Fibroblast of upper back skin (primary cell): Measurements from ENCODE around the gene TTC34.
"Not testable (repeated sequence)": the region's sequence is repeated elsewhere in the genome, so short reads cannot be mapped to it uniquely, and the experiment has no call there.

Experiments
- DNase-seq: peaks from one replicate; pipeline ENCODE4 v3.0.0-alpha.2; 2013

TTC34 gene

DNA sequence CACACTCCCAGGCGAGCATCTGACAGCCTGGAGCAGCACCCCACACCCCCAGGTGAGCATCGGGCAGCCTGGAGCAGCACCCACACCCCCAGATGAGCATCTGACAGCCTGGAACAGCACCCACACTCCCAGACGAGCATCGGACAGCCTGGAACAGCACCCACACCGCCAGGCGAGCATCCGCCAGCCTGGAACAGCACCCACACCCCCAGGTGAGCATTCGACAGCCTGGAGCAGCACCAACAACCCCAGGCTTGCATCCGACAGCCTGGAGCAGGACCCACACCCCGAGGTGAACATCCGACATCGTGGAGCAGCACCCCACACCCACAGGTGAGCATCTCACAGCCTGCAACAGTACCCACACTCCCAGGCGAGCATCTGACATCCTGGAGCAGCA lies 42.1 kb downstream of the TTC34 start:
- DNase-seq: not testable (repeated sequence)

DNA sequence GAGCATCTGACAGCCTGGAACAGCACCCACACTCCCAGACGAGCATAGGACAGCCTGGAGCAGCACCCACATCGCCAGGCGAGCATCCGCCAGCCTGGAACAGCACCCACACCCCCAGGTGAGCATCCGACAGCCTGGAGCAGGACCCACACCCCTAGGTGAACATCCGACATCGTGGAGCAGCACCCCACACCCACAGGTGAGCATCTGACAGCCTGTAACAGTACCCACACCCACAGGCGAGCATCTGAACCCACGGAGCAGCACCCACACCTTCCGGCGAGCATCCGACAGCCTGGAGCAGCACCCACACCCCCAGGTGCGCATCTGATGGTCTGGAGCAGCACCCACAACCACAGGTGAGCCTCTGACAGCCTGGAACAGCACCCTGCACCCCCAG lies 44.0 kb downstream of the TTC34 start:
- DNase-seq: not testable (repeated sequence)

GRCh38 chr1:2755426-2755825 lies 46.1 kb downstream of the TTC34 start:
- not testable (repeated sequence) for DNase-seq

DNA sequence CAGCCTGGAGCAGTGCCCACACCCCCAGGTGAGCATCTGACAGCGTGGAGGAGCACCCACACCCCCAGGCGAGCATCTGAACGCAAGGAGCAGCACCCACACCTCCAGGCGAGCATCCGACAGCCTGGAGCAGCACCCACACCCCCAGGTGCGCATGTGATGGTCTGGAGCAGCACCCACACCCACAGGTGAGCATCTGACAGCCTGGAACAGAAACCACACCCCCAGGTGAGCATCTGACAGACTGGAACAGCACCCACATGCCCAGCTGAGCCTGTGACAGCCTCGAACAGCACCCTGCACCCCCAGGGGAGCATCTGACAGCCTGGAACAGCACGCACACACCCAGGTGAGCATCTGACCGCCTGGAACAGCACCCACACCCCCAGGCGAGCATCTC lies 46.9 kb downstream of the TTC34 start:
- DNase-seq: not testable (repeated sequence)

- DNase-seq: not testable (repeated sequence)
These were observed 49.0 kb downstream of the TTC34 start for GRCh38 chr1:2752503-2752902.

- DNase-seq: not testable (repeated sequence)
These were observed 49.6 kb downstream of the TTC34 start for GRCh38 chr1:2751866-2752265.

- not testable (repeated sequence) for DNase-seq
These were observed 50.4 kb downstream of the TTC34 start for GRCh38 chr1:2750766-2751730.

- DNase-seq: not testable (repeated sequence)
These were observed 51.3 kb downstream of the TTC34 start for GRCh38 chr1:2750041-2750680.

DNA sequence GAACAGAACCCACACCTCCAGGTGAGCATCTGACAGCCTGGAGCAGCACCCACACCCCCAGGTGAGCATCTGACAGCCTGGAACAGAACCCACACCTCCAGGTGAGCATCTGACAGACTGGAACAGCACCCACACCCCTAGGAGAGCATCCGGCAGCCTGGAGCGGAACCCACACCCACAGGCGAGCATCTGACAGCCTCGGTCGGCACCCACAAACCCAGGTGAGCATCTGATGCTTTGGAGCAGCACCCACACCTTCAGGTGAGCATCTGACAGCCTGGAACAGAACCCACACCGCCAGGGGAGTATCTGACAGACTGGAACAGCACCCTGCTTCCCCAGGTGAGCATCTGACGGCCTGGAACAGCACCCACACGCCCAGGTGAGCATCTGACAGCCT lies 52.9 kb downstream of the TTC34 start:
- not testable (repeated sequence) for DNase-seq

DNA sequence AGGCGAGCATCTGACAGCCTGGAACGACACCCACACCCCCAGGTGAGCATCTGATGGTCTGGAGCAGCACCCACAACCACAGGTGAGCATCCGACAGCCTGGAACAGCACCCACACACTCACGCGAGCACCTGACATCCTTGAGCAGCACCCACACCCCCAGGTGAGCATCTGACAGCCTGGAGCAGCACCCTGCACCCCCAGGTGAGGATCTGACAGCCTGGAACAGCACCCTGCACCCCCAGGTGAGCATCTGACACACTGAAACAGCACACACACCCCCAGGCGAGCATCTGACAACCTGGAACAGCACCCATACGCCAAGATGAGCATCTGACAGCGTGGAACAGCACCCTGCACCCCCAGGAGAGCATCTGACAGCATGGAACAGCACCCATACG lies 106.7 kb downstream of the TTC34 start:
- not testable (repeated sequence) for DNase-seq

DNA sequence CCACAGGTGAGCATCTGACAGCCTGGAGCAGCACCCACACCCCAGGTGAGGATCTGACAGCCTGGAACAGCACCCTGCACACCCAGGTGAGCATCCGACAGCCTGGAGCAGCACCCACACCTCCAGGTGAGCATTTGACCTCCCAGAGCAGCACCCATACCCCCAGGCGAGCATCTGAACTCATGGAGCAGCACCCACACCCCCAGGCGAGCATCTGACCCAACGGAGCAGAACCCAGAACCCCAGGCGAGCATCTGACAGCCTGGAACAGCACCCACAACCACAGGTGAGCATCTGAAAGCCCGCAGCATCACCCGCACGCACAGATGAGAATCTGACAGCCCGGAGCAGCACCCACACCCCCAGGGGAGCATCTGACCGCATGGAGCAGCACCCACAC lies 111.3 kb downstream of the TTC34 start:
- DNase-seq: not testable (repeated sequence)

DNA sequence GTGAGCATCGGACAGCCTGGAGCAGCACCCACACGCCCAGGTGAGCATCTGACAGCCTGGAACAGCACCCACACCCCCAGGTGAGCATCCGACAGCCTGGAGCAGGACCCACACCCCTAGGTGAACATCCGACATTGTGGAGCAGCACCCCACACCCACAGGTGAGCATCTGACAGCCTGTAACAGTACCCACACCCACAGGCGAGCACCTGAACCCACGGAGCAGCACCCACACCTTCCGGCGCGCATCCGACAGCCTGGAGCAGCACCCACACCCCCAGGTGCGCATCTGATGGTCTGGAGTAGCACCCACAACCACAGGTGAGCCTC lies 113.2 kb downstream of the TTC34 start:
- DNase-seq: not testable (repeated sequence)

- DNase-seq: not testable (repeated sequence)
These were observed 113.7 kb downstream of the TTC34 start for GRCh38 chr1:2687638-2688335.

DNA sequence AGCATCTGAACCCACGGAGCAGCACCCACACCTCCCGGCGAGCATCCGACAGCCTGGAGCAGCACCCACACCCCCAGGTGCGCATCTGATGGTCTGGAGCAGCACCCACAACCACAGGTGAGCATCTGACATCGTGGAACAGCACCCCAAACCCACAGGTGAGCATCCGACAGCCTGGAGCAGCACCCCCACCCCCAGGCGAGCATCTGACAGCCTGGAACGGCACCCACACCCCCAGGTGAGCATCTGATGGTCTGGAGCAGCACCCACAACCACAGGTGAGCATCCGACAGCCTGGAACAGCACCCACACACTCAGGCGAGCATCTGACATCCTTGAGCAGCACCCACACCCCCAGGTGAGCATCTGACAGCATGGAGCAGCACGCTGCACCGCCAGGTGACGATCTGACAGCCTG lies 114.3 kb downstream of the TTC34 start:
- not testable (repeated sequence) for DNase-seq

GRCh38 chr1:2686091-2686863 lies 115.2 kb downstream of the TTC34 start:
- not testable (repeated sequence) for DNase-seq

- DNase-seq: not testable (repeated sequence)
These were observed 115.8 kb downstream of the TTC34 start for GRCh38 chr1:2685671-2686070.

- DNase-seq: not testable (repeated sequence)
These were observed 116.6 kb downstream of the TTC34 start for GRCh38 chr1:2684878-2685277.

DNA sequence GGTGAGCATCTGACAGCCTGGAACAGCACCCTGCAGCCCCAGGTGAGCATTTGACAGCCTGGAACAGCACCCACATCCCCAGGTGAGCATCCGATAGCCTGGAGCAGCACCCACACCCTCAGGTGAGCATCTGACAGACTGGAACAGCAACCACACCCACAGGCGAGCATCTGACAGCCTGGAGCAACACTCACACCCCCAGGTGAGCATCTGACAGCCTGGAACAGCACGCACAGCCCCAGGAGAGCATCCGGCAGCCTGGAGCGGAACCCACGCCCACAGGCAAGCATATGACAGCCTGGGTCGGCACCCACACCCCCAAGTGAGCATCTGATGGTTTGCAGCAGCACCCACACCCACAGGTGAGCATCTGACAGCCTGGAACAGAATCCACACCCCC lies 117.5 kb downstream of the TTC34 start:
- DNase-seq: not testable (repeated sequence)

GRCh38 chr1:2683321-2683741 lies 118.2 kb downstream of the TTC34 start:
- DNase-seq: not testable (repeated sequence)

DNA sequence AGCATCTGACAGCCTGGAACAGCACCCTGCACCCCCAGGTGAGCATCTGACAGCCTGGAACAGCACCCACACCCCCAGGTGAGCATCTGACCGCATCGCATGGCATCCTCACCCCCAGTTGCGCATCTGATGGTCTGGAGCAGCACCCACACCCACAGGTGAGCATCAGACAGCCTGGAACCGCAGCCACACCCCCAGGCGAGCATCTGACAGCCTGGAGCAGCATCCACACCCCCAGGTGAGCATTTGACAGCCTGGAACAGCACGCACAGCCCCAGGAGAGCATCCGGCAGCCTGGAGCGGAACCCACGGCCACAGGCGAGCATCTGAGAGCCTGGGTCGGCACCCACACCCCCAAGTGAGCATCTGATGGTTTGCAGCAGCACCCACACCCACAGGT lies 118.6 kb downstream of the TTC34 start:
- not testable (repeated sequence) for DNase-seq

DNA sequence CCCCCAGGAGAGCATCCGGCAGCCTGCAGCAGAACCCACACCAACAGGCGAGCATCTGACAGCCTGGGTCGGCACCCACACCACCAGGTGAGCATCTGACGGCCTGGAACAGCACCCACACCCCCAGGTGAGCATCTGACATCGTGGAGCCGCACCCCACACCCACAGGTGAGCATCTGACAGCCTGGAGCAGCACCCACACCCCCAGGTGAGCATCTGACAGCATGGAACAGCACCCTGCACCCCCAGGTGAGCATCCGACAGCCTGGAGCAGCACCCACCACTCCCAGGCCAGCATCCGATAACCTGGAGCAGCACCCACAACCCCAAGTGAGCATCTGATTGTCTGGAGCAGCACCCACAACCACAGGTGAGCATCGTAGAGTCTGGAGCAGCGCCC lies 124.8 kb downstream of the TTC34 start:
- DNase-seq: not testable (repeated sequence)

- DNase-seq: not testable (repeated sequence)
These were observed 129.8 kb downstream of the TTC34 start for GRCh38 chr1:2671656-2672055.
